ENCODE results near the gene RRAD. TPM values are rescaled to one million over a fixed set of nuclear protein-coding genes. Genes with fewer than 3 reads are reported as not detected.

Gene RRAD
- total and polyA plus RNA-seq, 2 donors (not counting 3 experiments of a cell fraction or from before 2014, with no cell fraction given), result 0.22 to 0.48 TPM

GRCh38 chr16:66936462-66936861 lies 11.1 kb upstream of the RRAD start:
- TF ChIP-seq CTCF (IDR thresholded peaks at IDR 0.05; ENCODE audit: extremely low read depth in 1 of 2, insufficient read depth in 1 of 2, low read depth in 1 of 2, low read length in 2 of 2), result no peak
- TF ChIP-seq MYC (IDR thresholded peaks at IDR 0.05; ENCODE audit: low read depth, low read length), result no peak
- TF ChIP-seq, protein P1, sequence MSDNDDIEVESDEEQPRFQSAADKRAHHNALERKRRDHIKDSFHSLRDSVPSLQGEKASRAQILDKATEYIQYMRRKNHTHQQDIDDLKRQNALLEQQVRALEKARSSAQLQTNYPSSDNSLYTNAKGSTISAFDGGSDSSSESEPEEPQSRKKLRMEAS (IDR thresholded peaks at IDR 0.05; ENCODE audit: insufficient read depth, insufficient read length), result no peak
- TF ChIP-seq EZH2 (IDR thresholded peaks at IDR 0.05; ENCODE audit: borderline replicate concordance, low read depth, low read length, severe bottlenecking), result no peak
- no peak for TF ChIP-seq POLR2A (IDR thresholded peaks at IDR 0.05; ENCODE audit: low read depth, low read length)
- TF ChIP-seq FOS (IDR thresholded peaks at IDR 0.05; ENCODE audit: borderline replicate concordance, insufficient read depth, low read length), result no peak
- TF ChIP-seq JUN (IDR thresholded peaks at IDR 0.05; ENCODE audit: borderline replicate concordance, insufficient read depth, insufficient read length, low read depth), result no peak
- TF ChIP-seq POLR2AphosphoS5 (IDR thresholded peaks at IDR 0.05; ENCODE audit: insufficient read depth, low read depth, low read length), result no peak
- TF ChIP-seq GATA2 (IDR thresholded peaks at IDR 0.05; ENCODE audit: insufficient read depth, insufficient read length, low read depth, low read length), result no peak

More at GRCh38 chr16:66936462-66936861, 11.1 kb upstream of the RRAD start:
- CTCF ChIA-PET, result interaction anchor here (0.9 to 1.0 kb wide), 2 partner anchors 11 to 18 kb away, joined by 3 read pairs; no protein-coding TSS in a partner anchor
- Histone ChIP-seq H3K79me2 (ENCODE audit: control insufficient read depth, insufficient read depth, low read length) (peaks cover 20% of the 10 kb centered on the region), H3K27ac (ENCODE audit: insufficient read depth, low read depth, low read length) (no peak overlapping the region), H3K27me3 (ENCODE audit: control insufficient read depth in 2 of 2, insufficient read depth in 2 of 2, low read length in 2 of 2) (no peaks in the 10 kb centered on the region), H3K4me3 (replicated peaks in 1 of 3; ENCODE audit: insufficient read depth in 1 of 3, low read depth in 1 of 3, low read length in 3 of 3) (no peak overlapping the region), H3K9ac (replicated peaks; ENCODE audit: extremely low read depth, insufficient read depth, low read length) (no peak overlapping the region), H3K36me3 (ENCODE audit: control insufficient read depth in 2 of 2, extremely low read depth in 1 of 2, insufficient read depth in 2 of 2, low read length in 2 of 2) (peaks cover 0 to 11% of the 10 kb centered on the region in 2 experiments), H3K9me3 (replicated peaks; ENCODE audit: control insufficient read depth, insufficient read depth, low read length) (no peaks in the 10 kb centered on the region), H3K4me2 (ENCODE audit: insufficient read depth, low read length) (no peak overlapping the region), H3K4me1 (ENCODE audit: control insufficient read depth, extremely low read depth, insufficient read depth, low read length) (peaks cover 7% of the 10 kb centered on the region), H3K9me1 (replicated peaks; ENCODE audit: control insufficient read depth, extremely low read depth, insufficient read depth, low read length) (no peaks in the 10 kb centered on the region), H2AFZ (ENCODE audit: low read depth, low read length) (no peak overlapping the region), H4K20me1 (replicated peaks; ENCODE audit: control insufficient read depth, extremely low read depth, insufficient read depth, low read length) (no peaks in the 10 kb centered on the region)
- dilution Hi-C loops (cut with MboI; ENCODE audit: extremely low pct_ligation_motif_present, low sequenced_read_pairs), result no loop called here
- POLR2A ChIA-PET, result no interaction called here
- BruUV-seq (replicated peaks), result no TSS peak
- DNase-seq (ENCODE audit: low read depth, low spot score) (no peak), FAIRE-seq (no peak)
- intact Hi-C loops (cut with micrococcal nuclease), result no loop called here
